Measurements from ENCODE around the gene LRP1B. TPM values are rescaled to one million over a fixed set of nuclear protein-coding genes. Genes with fewer than 3 reads are reported as not detected.
A peak's percentile ranks its signal among the peaks of the same experiment; 100 is the strongest.

The LRP1B gene
- total and polyA plus RNA-seq, 4 donors = 0.01 to 0.84 (median 0.17) TPM

DNA sequence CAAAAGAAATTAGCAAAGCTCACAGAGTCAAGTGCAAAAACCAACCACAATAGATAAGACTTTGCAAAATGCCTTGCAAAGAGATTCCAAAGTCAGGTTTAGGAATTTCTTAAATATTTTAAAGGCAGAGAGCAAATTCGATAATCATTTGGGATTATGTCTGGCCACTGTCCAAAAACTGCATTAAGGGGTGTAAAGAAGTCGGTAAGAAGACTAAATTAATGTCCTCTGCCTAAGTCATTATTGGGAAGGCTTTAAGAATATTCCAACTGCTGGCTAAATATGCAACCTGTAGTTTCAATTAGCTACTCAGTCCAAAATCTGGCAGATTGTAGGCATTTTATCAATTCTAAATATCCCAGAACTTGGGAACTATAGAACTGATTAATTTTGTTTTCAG, 13.7 kb upstream of the LRP1B start:
- H3K27me3 ChIP-seq (ENCODE audit: control insufficient read depth in 4 of 4, insufficient read depth in 4 of 4, low read length in 3 of 4) = no peaks in the 10 kb centered on the region
- no peaks in the 10 kb centered on the region for H3K9me3 ChIP-seq (ENCODE audit: control insufficient read depth in 4 of 4, low read length in 3 of 4)
- TF ChIP-seq, protein P1, sequence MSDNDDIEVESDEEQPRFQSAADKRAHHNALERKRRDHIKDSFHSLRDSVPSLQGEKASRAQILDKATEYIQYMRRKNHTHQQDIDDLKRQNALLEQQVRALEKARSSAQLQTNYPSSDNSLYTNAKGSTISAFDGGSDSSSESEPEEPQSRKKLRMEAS (IDR thresholded peaks at IDR 0.05) = no peak
- TF ChIP-seq RAD21 (IDR thresholded peaks at IDR 0.05) = no peak
- no peak for TF ChIP-seq YY1 (IDR thresholded peaks at IDR 0.05)
- no peak for TF ChIP-seq TAF1 (conservative IDR thresholded peaks at IDR 0.05)
- TF ChIP-seq GABPA (IDR thresholded peaks at IDR 0.05 in 1 of 2, conservative IDR thresholded peaks at IDR 0.05 in 1 of 2) = no peak
- no peak overlapping the region for H3K4me3 ChIP-seq (ENCODE audit: low read depth in 1 of 3, low read length in 3 of 3)
- no peak overlapping the region for H3K9ac ChIP-seq (ENCODE audit: low read depth in 1 of 2, low read length in 2 of 2)
- no peaks in the 10 kb centered on the region for H3K36me3 ChIP-seq (ENCODE audit: control insufficient read depth in 4 of 4, insufficient read depth in 3 of 4, low read depth in 1 of 4, low read length in 3 of 4)
- 64% methylated on average over 2 of the region's 2 CpGs for WGBS
- no peak for DNase-seq (ENCODE audit: low spot score)
- H3K4me1 ChIP-seq (ENCODE audit: control insufficient read depth in 4 of 4, insufficient read depth in 4 of 4, low read length in 3 of 4) = no peaks in the 10 kb centered on the region
- H3K27ac ChIP-seq (ENCODE audit: low read depth in 1 of 2, low read length in 2 of 2) = no peak overlapping the region

DNA sequence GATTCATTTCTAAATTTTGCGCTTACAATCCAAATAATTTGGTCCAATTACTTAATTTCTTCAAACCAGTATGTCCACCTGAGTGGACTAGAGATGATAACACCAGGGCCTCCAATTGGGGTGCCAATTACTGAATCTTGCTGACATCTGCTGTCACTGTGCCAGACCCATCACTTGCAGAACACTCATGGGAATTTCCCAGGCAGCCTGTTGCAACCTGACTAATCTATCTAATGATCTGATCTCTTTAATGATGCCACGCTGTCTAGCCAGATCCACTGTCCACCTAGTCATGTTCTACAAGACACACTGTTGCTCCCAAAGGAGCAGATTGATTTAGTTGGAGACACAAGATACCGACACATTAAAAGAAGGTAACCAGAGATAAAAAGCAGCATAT, 11.8 kb upstream of the LRP1B start:
- Histone ChIP-seq H3K9ac (ENCODE audit: low read depth in 1 of 2, low read length in 2 of 2) (no peak overlapping the region), H3K4me3 (ENCODE audit: low read depth in 1 of 3, low read length in 3 of 3) (no peak overlapping the region), H3K4me1 (ENCODE audit: control insufficient read depth in 4 of 4, insufficient read depth in 4 of 4, low read length in 3 of 4) (no peaks in the 10 kb centered on the region), H3K36me3 (ENCODE audit: control insufficient read depth in 4 of 4, insufficient read depth in 3 of 4, low read depth in 1 of 4, low read length in 3 of 4) (no peaks in the 10 kb centered on the region), H3K27me3 (ENCODE audit: control insufficient read depth in 4 of 4, insufficient read depth in 4 of 4, low read length in 3 of 4) (peaks cover 0 to 4% (median 0%) of the 10 kb centered on the region in 4 donors), H3K27ac (ENCODE audit: low read depth in 1 of 2, low read length in 2 of 2) (no peak overlapping the region), H3K9me3 (ENCODE audit: control insufficient read depth in 4 of 4, low read length in 3 of 4) (no peaks in the 10 kb centered on the region)
- DNase-seq (ENCODE audit: low spot score) = no peak
- TF ChIP-seq SP1 (IDR thresholded peaks at IDR 0.05) = no peak
- TF ChIP-seq, protein P2, sequence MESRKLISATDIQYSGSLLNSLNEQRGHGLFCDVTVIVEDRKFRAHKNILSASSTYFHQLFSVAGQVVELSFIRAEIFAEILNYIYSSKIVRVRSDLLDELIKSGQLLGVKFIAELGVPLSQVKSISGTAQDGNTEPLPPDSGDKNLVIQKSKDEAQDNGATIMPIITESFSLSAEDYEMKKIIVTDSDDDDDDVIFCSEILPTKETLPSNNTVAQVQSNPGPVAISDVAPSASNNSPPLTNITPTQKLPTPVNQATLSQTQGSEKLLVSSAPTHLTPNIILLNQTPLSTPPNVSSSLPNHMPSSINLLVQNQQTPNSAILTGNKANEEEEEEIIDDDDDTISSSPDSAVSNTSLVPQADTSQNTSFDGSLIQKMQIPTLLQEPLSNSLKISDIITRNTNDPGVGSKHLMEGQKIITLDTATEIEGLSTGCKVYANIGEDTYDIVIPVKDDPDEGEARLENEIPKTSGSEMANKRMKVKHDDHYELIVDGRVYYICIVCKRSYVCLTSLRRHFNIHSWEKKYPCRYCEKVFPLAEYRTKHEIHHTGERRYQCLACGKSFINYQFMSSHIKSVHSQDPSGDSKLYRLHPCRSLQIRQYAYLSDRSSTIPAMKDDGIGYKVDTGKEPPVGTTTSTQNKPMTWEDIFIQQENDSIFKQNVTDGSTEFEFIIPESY (IDR thresholded peaks at IDR 0.05) = no peak
- no peak for TF ChIP-seq HNF4G (IDR thresholded peaks at IDR 0.05)
- TF ChIP-seq, protein P1 (IDR thresholded peaks at IDR 0.05) = no peak
- TF ChIP-seq GABPA (IDR thresholded peaks at IDR 0.05 in 1 of 2, conservative IDR thresholded peaks at IDR 0.05 in 1 of 2) = no peak
- no peak for TF ChIP-seq RAD21 (IDR thresholded peaks at IDR 0.05)
- TF ChIP-seq, protein P3, sequence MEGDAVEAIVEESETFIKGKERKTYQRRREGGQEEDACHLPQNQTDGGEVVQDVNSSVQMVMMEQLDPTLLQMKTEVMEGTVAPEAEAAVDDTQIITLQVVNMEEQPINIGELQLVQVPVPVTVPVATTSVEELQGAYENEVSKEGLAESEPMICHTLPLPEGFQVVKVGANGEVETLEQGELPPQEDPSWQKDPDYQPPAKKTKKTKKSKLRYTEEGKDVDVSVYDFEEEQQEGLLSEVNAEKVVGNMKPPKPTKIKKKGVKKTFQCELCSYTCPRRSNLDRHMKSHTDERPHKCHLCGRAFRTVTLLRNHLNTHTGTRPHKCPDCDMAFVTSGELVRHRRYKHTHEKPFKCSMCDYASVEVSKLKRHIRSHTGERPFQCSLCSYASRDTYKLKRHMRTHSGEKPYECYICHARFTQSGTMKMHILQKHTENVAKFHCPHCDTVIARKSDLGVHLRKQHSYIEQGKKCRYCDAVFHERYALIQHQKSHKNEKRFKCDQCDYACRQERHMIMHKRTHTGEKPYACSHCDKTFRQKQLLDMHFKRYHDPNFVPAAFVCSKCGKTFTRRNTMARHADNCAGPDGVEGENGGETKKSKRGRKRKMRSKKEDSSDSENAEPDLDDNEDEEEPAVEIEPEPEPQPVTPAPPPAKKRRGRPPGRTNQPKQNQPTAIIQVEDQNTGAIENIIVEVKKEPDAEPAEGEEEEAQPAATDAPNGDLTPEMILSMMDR (IDR thresholded peaks at IDR 0.05; ENCODE audit: low read depth, low read length, missing input control) = no peak
- TF ChIP-seq FOXA2 (IDR thresholded peaks at IDR 0.05) = no peak
- no peak for TF ChIP-seq HNF4A (conservative IDR thresholded peaks at IDR 0.05)
- TF ChIP-seq NR2F2 (IDR thresholded peaks at IDR 0.05) = no peak
- WGBS = 75% methylated on average over 3 of the region's 3 CpGs

DNA sequence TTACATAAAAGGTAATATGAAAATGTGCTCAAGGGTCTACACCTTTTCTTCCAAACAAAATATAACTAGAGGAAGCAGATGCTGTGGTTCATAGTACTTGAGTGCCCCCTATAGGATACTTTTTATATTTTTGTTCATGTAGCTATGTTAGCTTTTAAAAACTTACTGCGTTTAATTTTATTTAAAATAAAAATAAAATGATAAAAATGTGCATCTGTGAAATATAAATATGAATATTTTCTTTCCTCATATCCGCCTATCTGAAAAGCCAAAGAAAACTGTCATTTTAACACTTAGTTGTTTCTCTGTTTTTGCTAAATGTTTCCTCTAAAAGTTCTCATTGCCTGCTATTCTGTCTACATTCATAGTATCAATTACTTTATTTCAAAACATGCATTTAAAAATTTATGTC, 9.6 kb upstream of the LRP1B start:
- Histone ChIP-seq H3K4me3 (ENCODE audit: low read depth in 1 of 3, low read length in 3 of 3) (no peak overlapping the region), H3K4me1 (ENCODE audit: control insufficient read depth in 4 of 4, insufficient read depth in 4 of 4, low read length in 3 of 4) (no peaks in the 10 kb centered on the region), H3K27me3 (ENCODE audit: control insufficient read depth in 4 of 4, insufficient read depth in 4 of 4, low read length in 3 of 4) (peaks cover 0 to 4% (median 0%) of the 10 kb centered on the region in 4 donors), H3K36me3 (ENCODE audit: control insufficient read depth in 4 of 4, insufficient read depth in 3 of 4, low read depth in 1 of 4, low read length in 3 of 4) (no peaks in the 10 kb centered on the region), H3K27ac (ENCODE audit: low read depth in 1 of 2, low read length in 2 of 2) (no peak overlapping the region), H3K9me3 (ENCODE audit: control insufficient read depth in 4 of 4, low read length in 3 of 4) (no peaks in the 10 kb centered on the region), H3K9ac (ENCODE audit: low read depth in 1 of 2, low read length in 2 of 2) (no peak overlapping the region)
- TF ChIP-seq, protein P2 (IDR thresholded peaks at IDR 0.05) = no peak
- TF ChIP-seq YY1 (IDR thresholded peaks at IDR 0.05) (no peak), TAF1 (conservative IDR thresholded peaks at IDR 0.05) (no peak), HNF4G (IDR thresholded peaks at IDR 0.05) (no peak), FOXA1 (IDR thresholded peaks at IDR 0.05) (no peak), EGR1 (IDR thresholded peaks at IDR 0.05; ENCODE audit: low read depth in 2 of 2) (no peak), SP1 (IDR thresholded peaks at IDR 0.05) (no peak), NR2F2 (IDR thresholded peaks at IDR 0.05) (no peak), HNF4A (conservative IDR thresholded peaks at IDR 0.05) (no peak), GABPA (IDR thresholded peaks at IDR 0.05 in 1 of 2, conservative IDR thresholded peaks at IDR 0.05 in 1 of 2) (no peak), RAD21 (IDR thresholded peaks at IDR 0.05) (peak; percentile 80 to 83), JUND (IDR thresholded peaks at IDR 0.05) (no peak), RXRA (IDR thresholded peaks at IDR 0.05) (no peak)
- TF ChIP-seq, protein P1 (IDR thresholded peaks at IDR 0.05) = no peak
- TF ChIP-seq, protein P4, sequence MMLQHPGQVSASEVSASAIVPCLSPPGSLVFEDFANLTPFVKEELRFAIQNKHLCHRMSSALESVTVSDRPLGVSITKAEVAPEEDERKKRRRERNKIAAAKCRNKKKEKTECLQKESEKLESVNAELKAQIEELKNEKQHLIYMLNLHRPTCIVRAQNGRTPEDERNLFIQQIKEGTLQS (IDR thresholded peaks at IDR 0.05) = no peak
- TF ChIP-seq, protein P3 (IDR thresholded peaks at IDR 0.05; ENCODE audit: low read depth, low read length, missing input control) = peak; percentile 38
- no peak for DNase-seq (ENCODE audit: low spot score)
- WGBS = 6% methylated on average over 2 of the region's 2 CpGs
